HG03571 (cell line): ENCODE data around the gene TXNRD2.

Experiments
- ATAC-seq: cut with Tn5 transposase; IDR thresholded peaks from one replicate; pipeline ENCODE4 v1.9.1; 2021; ENCODE audit not compliant: unreplicated experiment

Gene TXNRD2

DNA sequence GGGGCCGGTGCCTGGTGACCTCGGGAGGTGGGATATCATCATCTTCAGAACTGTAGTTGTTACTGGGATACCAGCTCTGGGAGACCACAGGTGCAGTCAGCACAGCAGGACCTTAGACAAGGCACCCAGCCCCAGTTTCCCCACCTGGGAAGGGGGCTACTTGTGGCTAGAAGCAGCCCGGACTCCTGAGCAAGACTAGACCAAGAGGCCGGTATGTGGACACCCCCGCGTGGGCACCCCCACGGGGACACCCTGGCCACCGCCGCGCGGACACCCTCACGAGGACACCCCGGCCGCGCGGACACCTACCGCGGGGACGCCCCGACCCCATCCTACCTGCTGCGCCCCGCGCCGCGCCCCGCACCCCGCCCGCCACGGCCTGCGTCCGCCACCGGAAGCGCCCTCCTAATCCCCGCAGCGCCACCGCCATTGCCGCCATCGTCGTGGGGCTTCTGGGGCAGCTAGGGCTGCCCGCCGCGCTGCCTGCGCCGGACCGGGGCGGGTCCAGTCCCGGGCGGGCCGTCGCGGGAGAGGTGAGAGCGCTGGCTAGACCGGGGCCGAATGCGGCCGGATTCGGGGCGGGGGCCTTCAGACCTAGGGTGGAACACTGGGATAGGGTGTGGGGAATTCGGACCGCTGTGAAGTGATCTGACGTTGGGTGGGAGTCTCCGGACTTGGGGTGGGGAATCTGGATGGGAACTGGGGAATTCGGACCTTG is at the start of gene TXNRD2, which contains the start of gene COMT:
TXNRD2 (minus strand) TSS at position 454 of the 718 bp plus-strand sequence; CDS start at position 439, 15 bp downstream.
COMT (plus strand) TSS at position 408 of the 718 bp plus-strand sequence. CDS start 20,755 bp downstream, outside the sequence.
- no peak for ATAC-seq

DNA sequence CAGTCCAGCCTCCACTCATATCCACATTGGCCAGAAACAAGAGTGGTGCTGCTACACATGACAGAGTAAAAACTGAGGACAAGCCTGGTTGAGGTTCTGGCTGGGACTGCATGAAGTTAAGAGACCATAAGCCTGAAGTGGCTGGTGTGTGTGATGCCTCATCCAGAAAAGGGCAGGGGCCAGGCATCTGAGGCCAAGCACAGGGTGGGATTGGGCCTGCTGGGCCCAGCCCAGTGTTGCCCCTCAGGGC is 49.7 kb upstream of the TXNRD2 start:
- ATAC-seq: no peak

DNA sequence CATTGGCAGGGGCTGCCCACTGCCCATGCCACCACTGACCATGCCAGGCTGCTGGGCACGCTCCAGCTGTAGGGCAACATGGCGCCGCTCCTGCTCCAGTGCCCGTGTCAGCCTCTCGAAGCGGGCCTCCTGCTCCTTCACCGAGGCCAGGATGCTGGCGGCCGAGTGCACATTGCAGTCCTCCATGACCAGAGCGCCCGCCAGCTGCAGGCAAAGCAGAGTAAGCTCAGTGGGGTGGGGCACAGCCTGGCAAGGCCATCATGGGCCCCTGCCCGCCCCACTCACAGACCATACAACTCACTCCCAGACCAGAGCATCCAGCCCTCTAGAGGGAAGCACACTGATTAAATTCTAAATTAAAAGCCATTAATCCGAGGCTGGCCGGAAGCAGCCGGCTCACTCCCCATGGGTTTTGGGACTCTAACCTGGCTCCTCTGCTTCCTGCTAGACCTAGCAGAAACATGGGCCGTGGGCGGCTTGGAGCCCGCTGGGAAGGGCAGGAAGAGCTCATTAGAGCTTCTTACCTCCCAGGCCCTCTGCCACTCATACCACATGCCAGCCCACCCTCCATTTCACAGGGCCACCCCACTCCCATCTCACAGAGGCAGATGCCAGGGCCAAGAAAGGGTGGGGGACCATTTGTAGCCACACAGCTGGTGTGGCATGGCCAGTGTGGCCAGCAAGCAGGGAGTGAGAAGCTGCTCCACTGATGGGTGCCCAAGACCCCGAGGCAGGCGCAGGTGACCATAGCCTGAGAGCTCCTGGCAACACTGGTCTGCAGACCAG is 49.2 kb upstream of the TXNRD2 start:
- no peak for ATAC-seq

GRCh38 chr22:19990188-19990587 is 48.6 kb upstream of the TXNRD2 start:
- no peak for ATAC-seq

- no peak for ATAC-seq
Observed at GRCh38 chr22:19989725-19990067, 48.1 kb upstream of the TXNRD2 start.

DNA sequence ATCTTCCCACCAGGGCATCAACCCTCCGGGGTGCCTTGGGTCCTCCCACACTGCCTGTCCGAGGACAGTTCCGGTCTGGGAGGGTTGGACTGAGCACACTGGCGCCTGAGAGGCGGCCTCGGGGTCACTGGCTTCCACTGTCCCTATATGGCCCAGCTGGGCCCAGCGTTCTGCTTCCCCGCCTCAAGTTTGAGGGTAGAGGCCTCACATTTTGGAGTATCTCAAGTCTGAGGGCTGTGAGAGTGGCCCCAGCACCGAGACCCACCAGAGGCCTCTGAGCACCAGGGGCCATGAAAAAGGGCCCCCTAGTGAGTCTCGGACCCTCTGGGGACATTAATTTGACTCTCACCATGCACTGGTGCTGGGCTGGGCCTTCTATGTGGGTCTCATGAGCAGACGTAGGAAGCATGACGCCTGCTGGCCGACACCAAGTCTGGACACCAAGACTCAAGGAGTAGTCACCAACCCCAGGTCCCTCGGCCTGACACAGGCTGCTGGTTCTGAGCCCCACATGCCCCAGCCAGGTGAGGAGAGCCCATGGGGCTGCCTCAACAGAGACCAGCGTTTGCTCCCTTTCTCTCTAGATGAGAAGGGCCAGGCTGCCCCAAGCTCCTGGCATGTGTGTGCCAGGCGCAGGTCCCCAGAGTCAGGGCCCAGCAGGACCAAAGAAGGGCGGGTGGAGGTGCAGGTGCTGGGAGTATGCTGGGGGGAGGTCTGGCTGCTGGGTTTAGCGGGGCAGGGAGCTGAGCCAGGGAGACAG is 47.5 kb upstream of the TXNRD2 start:
- no peak for ATAC-seq

- ATAC-seq: no peak
Observed at GRCh38 chr22:19988331-19988808, 46.8 kb upstream of the TXNRD2 start.

- no peak for ATAC-seq
Observed at GRCh38 chr22:19987394-19988306, 46.0 kb upstream of the TXNRD2 start.

GRCh38 chr22:19986410-19987341 is 45.1 kb upstream of the TXNRD2 start:
- no peak for ATAC-seq

- no peak for ATAC-seq
Observed at GRCh38 chr22:19986011-19986409, 44.4 kb upstream of the TXNRD2 start.

DNA sequence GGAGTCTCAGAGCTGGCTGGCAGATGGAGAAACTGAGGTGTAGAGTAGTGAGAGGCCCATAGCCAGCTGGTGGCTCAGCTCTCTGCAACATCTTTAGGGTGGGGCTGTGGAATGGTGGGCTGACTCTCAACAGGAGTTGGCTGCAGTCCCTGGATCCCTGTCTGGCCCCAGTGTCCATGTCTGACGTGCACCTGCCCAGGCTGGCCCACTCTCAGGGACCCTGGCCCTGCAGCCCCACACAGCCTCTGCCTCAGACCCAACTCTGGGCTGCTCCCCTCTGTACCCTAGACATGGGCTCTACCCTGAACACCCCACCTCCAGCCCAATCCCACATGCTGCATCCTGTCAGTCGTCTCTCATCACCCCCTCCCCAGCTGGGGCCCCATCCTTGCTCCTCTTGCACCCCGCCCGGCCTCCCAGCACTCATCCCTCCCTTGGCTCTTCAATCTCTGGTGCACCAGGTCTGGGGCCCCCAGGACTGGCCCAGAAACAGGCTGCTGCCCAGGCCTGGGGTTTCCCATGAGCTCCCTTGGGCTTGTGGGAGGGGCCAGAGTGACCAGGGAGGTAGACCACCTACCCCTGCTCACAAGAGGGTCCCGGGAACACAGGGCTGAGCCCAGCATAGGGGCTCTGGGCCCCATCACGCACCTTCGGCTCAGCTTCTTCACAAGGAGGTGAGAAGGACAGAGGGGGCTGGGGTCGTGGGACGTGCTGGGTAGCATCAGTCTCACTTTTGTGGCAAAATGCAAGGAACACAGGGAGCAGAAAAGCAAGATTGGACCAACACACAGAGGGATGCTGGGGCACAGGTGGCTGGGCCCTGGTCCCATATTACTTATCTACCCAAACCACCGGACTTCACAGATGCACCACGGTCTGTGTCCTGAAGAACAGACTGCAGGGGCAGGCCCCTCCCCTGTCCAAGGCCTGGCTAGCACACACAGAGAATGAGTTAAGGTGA is 43.5 kb upstream of the TXNRD2 start:
- no peak for ATAC-seq

DNA sequence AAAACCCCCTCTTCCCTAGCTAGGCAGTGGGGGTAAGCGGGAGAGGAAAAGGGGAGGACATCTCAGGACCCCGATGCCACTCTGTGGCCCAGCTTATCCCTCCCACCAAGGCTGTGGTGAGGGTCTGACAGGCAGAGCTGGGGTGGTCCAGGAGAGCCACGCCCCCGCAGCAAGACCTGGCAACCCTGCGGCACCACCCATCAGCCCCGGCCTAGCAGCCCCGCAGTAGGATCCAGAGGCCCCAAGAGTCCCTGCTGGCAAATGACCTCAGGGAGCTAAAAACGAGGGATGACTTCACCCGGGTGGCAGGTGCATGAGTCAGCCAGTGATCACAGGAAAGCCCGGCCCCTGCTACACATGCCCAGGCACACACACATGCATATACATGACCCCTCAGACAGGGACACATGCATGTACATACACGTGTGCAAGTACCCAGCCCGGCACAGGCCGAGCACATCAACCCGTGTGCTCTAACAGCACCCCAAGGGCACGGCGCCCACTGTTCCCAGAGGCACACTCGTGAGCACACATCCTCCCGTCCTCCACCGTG is 42.7 kb upstream of the TXNRD2 start:
- ATAC-seq: no peak

DNA sequence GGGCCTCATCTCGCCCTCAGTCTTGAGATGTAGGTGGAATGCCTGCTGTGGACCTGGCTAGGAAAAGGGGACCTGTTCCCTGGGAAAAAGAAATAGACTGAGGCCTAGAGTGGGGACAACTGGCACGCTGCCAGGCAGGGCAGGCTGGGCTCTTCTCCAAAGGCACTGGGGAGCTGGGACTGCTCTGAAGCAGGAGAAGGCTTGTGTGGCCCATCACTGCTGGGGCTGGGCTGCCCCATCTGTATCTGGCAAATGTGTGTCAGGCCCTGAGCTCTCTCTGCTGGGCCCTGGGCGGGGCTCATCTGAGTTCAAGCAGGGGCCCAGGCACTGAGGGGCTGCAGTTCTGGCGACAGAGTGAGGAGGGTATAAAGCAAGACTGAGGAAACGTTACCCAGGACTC is 42.1 kb upstream of the TXNRD2 start:
- no peak for ATAC-seq

- no peak for ATAC-seq
Observed at GRCh38 chr22:19982991-19983578, 41.5 kb upstream of the TXNRD2 start.

- no peak for ATAC-seq
Observed at GRCh38 chr22:19981961-19982920, 40.6 kb upstream of the TXNRD2 start.

- no peak for ATAC-seq
Observed at GRCh38 chr22:19981171-19981960, 39.7 kb upstream of the TXNRD2 start.
